KMS-11 (cell line): ENCODE data around the gene CCDC9B.

Experiments
- H2AFZ ChIP-seq: fragments of 200-600 bp; sonication (generic); 2 replicates; pipeline ENCODE4 v1.6.1; 2016; ENCODE audit warnings: antibody characterized with exemption, mixed run types, low read depth
- H3K27ac ChIP-seq: fragments of 200-600 bp; sonication (generic); 2 replicates; pipeline ENCODE4 v1.6.1; 2016; ENCODE audit warnings: mild to moderate bottlenecking, mixed run types
- H3K27me3 ChIP-seq: fragments of 200-600 bp; sonication (generic); 2 replicates; pipeline ENCODE4 v1.6.1; 2017; ENCODE audit warnings: mild to moderate bottlenecking, low read depth, mixed run types, moderate library complexity; ENCODE audit not compliant: insufficient read depth
- H3K36me3 ChIP-seq: fragments of 200-600 bp; sonication (generic); 2 replicates; pipeline ENCODE4 v1.6.1; 2017; ENCODE audit warnings: mild to moderate bottlenecking, mixed run types; ENCODE audit not compliant: insufficient read depth
- H3K4me1 ChIP-seq: fragments of 200-600 bp; sonication (generic); 2 replicates; pipeline ENCODE4 v1.6.1; 2016; ENCODE audit warnings: mild to moderate bottlenecking, low read depth, mixed run types; ENCODE audit not compliant: poor library complexity, severe bottlenecking
- H3K4me2 ChIP-seq: fragments of 200-600 bp; sonication (generic); 2 replicates; pipeline ENCODE4 v1.7.0; 2016; ENCODE audit warnings: mild to moderate bottlenecking, mixed run types
- H3K4me3 ChIP-seq: fragments of 200-600 bp; sonication (generic); IDR thresholded peaks from 2 replicates; pipeline ENCODE4 v1.6.1; 2017; ENCODE audit warnings: low read depth, low read length, mixed read lengths; ENCODE audit not compliant: insufficient read depth
- H3K79me2 ChIP-seq: fragments of 200-600 bp; sonication (generic); 2 replicates; pipeline ENCODE4 v1.6.1; 2016; ENCODE audit warnings: low read depth, mixed run types; ENCODE audit not compliant: insufficient read depth
- H3K9ac ChIP-seq: fragments of 200-600 bp; sonication (generic); 2 replicates; pipeline ENCODE4 v1.6.1; 2016; ENCODE audit warnings: mild to moderate bottlenecking, mixed run types
- H4K20me1 ChIP-seq: fragments of 200-600 bp; sonication (generic); 2 replicates; pipeline ENCODE4 v1.6.1; 2016; ENCODE audit warnings: mild to moderate bottlenecking, mixed run types; ENCODE audit not compliant: insufficient read depth
- TF ChIP-seq, protein P1 (sequence below): fragments of 200-600 bp; sonication (generic); conservative IDR thresholded peaks from 2 replicates; pipeline ENCODE4 v1.6.1; 2017; ENCODE audit warnings: low read depth, mild to moderate bottlenecking, antibody characterized with exemption, low read length, moderate library complexity, mixed read lengths

The CCDC9B gene

DNA sequence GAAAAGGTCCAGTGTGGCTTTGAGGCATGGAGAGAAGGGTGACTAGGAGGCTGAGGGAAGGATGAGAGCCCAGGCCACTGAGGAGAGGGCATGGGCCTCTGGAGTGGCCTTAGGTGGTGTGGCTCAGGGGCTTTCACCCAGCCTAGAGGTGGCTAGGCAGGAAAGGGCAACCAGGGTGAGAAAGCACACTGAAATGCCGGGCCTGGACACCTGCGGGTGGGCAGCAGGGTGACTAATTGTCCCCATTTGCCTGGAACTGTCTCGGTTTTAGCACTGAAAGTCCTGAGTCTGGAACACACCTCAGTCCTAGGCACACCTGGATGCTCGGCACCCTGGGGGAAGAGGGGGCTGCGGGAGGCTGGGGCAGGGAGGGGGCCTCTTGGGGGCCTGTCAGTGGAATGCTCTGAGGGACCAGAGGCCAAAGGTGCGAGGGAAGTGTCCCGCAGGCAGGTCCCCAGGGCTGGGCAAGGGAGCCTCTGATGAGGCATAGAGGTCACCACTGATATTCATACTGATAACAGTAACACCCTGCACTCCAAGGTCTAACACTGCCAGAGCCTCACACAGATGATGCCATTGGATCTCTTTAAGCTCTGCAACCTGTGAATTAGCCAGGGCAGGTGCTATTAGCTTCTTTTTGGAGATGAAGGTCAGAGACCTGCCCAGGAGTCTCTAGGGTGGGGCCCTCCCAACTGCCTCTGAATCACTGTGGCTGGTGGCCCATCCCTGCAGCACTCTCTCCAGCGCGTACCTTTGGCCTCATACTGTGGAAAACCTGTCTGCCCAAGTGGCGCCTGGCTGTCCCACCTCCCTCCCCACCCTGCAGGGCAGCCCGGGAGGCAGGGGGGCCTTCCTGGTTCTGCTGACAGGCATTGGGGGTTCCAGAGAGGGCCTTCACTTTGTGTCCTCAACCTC lies 7.1 kb upstream of the CCDC9B start:
- H4K20me1 ChIP-seq = no peaks in the 10 kb centered on the region
- no peak overlapping the region for H3K9ac ChIP-seq
- no peak overlapping the region for H2AFZ ChIP-seq
- no peaks in the 10 kb centered on the region for H3K79me2 ChIP-seq
- no peaks in the 10 kb centered on the region for H3K36me3 ChIP-seq
- H3K4me3 ChIP-seq = no peak overlapping the region
- no peak overlapping the region for H3K4me2 ChIP-seq
- H3K27ac ChIP-seq = no peak overlapping the region
- TF ChIP-seq, protein P1, sequence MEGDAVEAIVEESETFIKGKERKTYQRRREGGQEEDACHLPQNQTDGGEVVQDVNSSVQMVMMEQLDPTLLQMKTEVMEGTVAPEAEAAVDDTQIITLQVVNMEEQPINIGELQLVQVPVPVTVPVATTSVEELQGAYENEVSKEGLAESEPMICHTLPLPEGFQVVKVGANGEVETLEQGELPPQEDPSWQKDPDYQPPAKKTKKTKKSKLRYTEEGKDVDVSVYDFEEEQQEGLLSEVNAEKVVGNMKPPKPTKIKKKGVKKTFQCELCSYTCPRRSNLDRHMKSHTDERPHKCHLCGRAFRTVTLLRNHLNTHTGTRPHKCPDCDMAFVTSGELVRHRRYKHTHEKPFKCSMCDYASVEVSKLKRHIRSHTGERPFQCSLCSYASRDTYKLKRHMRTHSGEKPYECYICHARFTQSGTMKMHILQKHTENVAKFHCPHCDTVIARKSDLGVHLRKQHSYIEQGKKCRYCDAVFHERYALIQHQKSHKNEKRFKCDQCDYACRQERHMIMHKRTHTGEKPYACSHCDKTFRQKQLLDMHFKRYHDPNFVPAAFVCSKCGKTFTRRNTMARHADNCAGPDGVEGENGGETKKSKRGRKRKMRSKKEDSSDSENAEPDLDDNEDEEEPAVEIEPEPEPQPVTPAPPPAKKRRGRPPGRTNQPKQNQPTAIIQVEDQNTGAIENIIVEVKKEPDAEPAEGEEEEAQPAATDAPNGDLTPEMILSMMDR = no peak
- no peaks in the 10 kb centered on the region for H3K4me1 ChIP-seq
- H3K27me3 ChIP-seq = no peaks in the 10 kb centered on the region

DNA sequence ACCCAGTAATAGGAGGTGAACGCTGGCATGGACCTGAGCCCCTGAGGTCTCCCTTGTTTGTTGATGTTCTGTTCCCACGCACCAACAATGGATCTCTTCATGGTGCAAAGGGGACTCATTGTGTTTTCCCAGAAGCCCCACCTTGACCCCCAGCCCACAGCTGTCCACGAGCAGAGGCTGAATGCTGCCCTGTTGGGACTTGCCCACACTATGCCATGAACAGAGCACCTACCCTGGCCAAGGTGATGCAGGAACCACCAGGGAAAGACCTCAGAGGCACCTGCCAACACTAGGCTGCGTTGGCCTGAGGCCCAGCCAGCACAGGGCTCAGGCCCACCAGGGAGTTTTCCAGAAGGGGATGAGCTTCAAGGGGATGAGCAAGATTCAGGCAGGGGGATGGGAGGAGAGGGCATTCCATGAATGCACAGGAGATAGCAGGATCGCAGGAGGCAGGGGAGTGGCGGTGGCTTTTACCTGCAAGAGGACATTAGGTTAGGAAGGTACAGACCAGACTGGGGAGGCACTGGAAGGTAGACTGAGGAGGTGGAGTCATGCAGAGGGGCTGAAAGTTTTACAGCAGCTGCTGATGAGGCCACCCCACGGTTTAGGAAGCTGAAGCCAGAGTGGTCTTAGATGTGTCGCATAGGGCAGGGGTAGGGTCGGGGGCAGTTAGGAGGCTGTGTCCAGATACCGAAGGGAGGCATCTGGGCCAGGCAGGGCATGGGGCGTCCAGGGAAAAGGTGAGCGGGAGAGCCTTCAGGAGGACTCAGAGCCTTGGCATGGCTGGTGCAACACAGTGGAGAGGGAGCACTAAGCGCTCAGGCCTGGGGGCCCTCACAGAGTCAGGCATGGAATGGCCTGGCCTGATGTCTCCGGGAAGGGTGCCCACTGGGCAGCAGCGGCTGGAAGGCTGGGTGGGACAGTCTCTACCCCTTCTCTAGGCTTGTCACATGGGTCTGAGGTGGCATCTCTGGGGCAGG lies 6.1 kb upstream of the CCDC9B start:
- Histone ChIP-seq H3K4me1 (no peaks in the 10 kb centered on the region), H3K27me3 (no peaks in the 10 kb centered on the region), H2AFZ (no peak overlapping the region), H3K36me3 (no peaks in the 10 kb centered on the region), H3K79me2 (no peaks in the 10 kb centered on the region), H4K20me1 (no peaks in the 10 kb centered on the region), H3K4me2 (no peak overlapping the region), H3K9ac (no peak overlapping the region), H3K27ac (no peak overlapping the region), H3K4me3 (no peak overlapping the region)
- TF ChIP-seq, protein P1 = no peak

DNA sequence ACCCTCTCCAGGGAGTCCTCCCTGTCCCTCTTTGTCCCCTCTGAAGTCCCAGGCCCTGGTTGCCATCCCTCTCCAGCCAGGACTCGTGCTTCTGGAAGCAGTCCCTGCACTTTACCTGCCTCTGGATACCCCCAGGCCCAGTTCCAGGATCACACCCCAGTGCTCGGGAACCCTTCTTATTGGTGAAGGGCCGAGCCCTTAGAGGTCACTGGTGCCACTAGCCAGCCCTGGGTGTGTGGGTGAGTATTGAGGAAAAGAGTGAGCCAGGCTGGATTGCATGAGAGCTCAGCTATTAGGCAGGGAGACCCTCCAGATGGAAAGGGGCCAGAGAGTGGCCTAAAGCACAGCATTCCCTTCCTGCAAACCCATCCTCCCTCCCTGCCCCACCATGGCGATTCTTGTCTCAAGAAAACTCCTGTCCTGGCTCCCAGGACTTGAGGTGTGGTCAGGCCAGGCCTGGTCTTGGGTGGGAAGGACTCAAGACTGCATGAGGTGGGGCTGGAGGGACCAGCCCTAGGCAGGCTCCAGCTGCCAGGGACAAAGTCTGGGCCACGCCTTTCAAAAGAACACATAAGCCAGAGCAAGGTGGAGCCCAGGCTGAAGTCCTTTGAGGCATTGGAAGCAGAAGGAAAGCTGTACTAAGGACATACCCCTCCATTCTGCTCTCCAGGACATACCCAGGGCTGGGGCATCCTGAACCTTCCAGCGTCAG lies 5.3 kb upstream of the CCDC9B start:
- H3K27me3 ChIP-seq = no peaks in the 10 kb centered on the region
- H3K4me2 ChIP-seq = no peak overlapping the region
- H3K27ac ChIP-seq = no peak overlapping the region
- H3K36me3 ChIP-seq = no peaks in the 10 kb centered on the region
- no peaks in the 10 kb centered on the region for H3K4me1 ChIP-seq
- H4K20me1 ChIP-seq = no peaks in the 10 kb centered on the region
- H3K9ac ChIP-seq = no peak overlapping the region
- no peak overlapping the region for H3K4me3 ChIP-seq
- no peak overlapping the region for H2AFZ ChIP-seq
- TF ChIP-seq, protein P1 = no peak
- no peaks in the 10 kb centered on the region for H3K79me2 ChIP-seq

DNA sequence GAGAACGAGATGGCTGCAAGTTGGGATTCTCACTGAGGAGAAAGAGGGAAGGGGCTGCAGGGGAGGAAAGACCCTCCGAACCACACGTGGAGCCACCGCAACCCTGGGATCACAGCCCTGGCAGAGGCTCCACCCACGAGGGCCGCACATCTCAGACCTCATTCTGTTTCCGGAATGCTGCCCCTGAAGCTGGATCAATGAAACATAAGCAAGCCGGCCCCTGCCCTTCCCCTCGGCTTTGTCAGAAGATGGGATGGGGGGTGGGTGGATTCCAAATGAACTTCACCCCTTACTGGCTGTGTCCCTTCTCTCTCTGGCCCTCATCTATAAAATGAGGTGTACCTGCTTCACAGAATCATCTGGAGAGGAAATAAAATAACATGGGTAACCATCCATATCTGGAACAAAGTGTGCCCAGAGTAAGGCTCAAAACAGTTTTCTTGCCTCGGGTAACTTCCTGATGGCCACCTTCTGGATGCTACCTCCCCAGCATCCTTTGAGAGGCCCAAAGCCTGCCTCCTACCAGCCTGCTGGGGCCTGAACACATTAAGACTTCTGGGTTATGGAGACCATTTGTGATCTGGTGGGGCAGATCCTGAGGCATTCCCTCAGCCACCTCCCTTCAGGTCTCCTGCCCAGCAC lies 4.6 kb upstream of the CCDC9B start:
- no peak overlapping the region for H3K27ac ChIP-seq

More for the DNA sequence above, 4.6 kb upstream of the CCDC9B start:
- no peaks in the 10 kb centered on the region for H3K27me3 ChIP-seq
- no peak overlapping the region for H3K4me3 ChIP-seq
- no peaks in the 10 kb centered on the region for H3K36me3 ChIP-seq
- no peaks in the 10 kb centered on the region for H4K20me1 ChIP-seq
- no peaks in the 10 kb centered on the region for H3K4me1 ChIP-seq
- H3K79me2 ChIP-seq = no peaks in the 10 kb centered on the region
- TF ChIP-seq, protein P1 = no peak
- no peak overlapping the region for H3K9ac ChIP-seq
- peak overlapping the region; percentile 44; the same call in 1 of the 2 replicates for H2AFZ ChIP-seq
- H3K4me2 ChIP-seq = no peak overlapping the region
